Superior temporal gyrus (tissue), 1 donor: ENCODE data around the gene HM13.
"Not testable (repeated sequence)": the region's sequence is repeated elsewhere in the genome, so short reads cannot be mapped to it uniquely, and the experiment has no call there.

Experiments used
- DNase-seq: peaks from one replicate; pipeline ENCODE4 v3.0.0-alpha.2; 2016; ENCODE audit errors: extremely low spot score

The HM13 gene

DNA sequence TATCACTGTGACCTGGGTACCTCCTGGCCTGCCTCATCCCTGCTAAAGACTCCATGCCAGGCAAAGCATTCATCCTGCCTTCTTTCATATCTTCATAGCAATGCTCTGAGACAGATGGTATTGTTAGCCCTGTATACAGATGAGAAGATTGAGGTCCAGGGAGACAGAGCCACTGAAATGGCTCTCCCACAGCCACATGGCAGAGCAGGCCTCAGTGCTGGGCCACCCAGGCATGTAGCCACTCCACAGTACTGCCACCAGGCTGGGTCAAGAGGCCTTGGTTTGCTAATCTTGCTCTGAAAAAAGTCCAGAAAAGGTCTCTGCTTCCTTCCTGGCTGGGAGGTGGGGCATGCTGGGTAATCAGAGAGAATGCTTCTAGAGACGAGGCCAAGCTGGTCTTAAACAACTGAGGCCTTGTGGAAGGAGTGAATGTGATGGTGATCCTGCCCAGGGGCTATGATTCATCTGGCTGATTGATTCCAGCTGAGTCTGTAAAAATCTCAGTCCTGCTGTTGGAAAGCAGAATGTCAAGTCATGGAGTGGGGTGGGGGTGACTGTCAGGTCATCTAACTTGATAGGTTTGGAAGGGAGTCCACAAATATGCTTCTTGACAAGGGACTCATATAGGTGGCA lies 29.8 kb downstream of the HM13 start:
- no peak for DNase-seq

DNA sequence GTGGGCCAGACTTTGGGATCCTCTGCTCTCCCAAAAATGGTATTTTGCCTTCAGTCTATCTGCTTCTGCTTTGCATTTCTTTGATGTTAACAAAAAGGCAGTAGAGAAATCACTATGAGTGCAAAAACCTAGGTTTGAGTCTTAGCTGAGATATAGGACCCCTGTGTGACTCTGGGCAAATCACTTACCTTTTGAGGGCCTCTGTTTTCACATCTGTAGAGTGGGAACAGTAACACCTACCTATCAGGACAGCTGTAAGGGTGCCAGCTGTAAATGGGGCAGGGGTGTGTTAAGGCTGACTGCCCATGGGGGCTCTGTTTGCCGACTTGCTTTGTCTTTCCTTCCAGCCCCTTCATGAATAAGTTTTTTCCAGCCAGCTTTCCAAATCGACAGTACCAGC lies 30.4 kb downstream of the HM13 start:
- no peak for DNase-seq

DNA sequence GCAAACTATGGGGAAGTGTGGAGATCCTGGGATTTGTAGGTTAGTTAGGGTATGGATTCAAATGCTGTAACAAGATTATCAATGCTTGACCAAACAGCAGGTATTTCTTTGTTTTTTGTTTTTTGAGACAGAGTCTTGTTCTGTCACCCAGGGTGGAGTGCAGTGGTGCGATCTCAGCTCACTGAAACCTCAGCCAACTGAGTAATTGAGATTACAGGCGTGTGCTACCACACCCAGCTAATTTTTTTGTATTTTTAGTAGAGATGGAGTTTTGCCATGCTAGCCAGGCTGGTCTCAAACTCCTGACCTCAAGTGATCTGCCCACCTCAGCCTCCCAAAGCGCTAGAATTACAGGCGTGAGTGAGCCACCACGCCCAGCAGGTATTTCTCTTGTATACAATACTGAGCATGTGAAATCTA lies 31.4 kb downstream of the HM13 start:
- DNase-seq, result not testable (repeated sequence)

DNA sequence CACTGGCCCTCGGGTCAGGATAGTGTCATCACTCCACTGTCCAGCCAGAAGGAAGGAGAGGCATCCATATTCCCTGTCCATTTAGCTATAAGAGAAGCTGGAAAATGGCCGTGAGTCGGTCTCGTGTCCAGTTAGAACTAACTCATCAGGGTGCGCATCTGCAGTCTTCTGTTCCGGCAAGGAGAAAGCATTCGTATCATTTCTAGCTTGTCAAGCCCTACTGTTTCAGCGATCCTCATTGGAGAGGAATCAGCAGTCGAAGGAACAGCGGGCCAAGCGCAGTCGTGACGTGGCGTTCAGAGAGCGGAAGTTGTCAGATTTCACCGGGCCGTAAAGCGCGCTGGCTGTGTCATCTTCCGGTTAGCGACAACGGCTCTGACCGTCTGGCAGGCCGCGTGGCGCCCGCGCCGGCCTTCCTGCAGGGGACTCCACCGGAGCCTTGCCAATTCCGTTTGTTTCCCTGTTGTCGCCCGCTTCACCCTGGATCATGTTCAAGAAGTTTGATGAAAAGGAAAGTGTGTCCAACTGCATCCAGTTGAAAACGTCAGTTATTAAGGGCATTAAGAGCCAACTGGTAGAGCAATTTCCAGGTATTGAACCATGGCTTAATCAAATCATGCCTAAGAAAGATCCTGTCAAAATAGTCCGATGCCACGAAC lies 32.9 kb downstream of the HM13 start:
- DNase-seq, result peak; percentile 90

DNA sequence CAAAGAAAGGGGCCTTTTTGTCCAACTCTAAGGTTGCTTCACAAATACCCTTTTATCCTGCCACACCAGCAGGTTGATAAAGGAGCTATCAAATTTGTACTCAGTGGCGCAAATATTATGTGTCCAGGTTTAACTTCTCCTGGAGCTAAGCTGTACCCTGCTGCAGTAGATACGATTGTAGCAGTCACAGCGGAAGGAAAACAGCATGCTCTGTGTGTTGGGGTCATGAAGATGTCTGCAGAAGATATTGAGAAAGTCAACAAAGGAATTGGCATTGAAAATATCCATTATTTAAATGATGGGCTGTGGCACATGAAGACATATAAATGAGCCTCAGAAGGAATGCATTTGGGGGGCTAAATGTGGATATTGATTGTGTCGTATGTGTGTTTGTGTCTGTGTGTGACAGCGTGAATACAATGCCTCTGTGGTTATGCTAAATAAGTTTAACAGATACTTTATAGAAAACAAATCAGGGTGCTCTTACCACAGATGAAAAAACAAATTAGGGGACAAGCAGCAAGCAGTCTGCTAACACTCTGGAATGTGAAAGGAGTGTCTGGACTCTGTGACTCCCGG lies 33.6 kb downstream of the HM13 start:
- no peak for DNase-seq

DNA sequence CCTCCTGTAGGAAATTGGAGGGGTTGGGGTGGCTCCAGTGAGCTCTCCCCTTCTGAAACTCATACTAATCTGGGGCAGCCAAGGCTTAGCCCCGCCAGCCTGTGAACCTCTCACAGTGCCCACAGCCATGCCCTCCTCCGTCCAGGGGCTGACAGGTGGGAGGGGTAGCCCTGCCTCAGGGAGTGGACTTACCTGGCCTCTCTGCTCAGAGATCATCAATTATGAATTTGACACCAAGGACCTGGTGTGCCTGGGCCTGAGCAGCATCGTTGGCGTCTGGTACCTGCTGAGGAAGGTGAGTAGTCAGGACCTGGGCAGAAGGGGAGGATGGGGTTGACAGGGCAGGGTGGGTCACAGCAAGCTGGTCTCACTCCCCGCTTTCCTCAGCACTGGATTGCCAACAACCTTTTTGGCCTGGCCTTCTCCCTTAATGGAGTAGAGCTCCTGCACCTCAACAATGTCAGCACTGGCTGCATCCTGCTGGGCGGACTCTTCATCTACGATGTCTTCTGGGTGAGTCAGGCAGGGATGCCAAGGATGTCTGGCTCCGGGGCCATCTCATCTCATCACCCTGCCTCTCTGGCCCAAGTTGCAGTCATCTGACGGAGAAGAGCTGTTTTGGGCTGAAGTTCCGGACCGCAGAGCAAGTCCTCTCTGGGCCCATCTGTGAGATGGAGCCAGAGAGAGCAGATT lies 34.7 kb downstream of the HM13 start:
- DNase-seq, result no peak

DNA sequence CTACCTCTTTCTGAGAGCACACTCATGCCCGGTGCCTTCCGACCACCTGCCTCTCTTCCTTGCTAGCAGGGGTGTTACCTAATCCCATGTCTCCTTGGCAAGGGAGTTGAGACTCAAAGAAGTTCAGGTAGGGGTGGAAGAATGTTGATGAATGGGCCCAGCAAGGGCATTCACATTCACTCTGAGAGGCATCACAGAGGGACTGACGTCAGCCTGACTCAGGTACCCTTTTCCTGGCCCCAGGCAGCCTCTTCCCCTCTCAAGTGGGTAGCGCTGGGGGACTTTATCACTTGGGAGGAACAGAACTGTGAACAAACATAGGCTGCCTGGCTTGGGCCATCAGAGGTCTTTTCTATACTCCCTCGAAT lies 35.3 kb downstream of the HM13 start:
- DNase-seq, result no peak

DNA sequence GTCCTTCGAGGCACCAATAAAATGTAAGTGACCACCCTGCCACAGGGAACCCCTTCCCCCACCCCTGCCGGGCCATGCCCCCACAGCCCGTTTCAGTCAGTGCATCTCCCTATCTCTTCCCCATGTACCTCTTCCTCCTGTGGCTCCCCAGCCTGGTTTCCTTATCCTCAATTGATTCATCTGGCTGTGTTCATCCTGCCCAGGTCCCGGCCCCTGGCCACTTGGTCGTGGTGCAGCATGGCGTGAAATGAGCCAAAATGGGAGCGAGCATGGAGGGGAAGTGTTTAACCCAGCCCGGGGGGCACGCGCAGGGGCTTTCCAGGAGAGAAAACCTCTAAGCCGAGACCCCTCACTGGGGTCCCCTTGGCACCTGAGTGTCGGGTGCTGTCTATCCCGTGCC lies 35.9 kb downstream of the HM13 start:
- no peak for DNase-seq

DNA sequence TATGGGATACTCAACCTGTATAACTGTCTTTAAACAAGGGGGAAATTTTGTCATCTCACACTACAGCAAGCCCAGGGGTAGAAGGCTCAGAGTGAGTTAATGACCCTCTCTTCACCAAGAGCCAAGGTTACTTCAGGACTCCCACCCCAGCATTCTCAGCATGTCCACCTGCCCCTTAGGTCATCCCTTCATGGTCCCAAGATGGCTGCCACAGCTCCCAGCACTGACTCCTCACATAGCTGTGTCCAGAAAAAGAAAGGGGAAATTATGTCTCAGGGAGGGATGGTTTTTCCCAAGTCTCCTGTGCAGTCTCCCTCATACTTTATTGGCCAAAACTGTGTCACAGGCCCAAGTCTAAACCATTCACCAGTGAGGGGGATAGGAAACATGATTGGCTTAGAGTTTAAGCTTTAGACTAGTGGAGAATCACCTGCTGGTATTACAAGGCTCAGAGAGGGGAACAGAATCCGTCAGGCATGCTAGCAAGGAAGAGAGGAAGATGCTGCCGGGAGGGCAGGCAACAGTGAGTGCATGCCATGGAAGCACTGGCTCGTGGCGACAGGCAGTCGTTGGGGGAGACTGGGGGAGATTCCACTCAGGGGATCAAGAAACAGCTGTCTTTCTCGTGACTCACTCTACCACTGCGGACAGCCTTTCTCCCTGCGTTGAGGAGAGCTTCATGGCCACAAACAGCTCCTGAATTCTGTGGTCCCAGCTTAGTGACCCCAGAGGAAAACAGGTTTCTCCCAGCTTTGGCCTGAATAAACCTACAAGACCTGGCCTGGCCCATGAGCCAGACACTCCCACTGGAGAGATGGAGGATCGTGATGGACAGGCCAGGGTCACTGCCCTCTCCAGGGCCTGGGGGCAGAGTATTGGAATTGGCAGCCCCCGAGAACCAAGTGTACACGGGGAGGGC lies 37.2 kb downstream of the HM13 start:
- DNase-seq, result no peak

DNA sequence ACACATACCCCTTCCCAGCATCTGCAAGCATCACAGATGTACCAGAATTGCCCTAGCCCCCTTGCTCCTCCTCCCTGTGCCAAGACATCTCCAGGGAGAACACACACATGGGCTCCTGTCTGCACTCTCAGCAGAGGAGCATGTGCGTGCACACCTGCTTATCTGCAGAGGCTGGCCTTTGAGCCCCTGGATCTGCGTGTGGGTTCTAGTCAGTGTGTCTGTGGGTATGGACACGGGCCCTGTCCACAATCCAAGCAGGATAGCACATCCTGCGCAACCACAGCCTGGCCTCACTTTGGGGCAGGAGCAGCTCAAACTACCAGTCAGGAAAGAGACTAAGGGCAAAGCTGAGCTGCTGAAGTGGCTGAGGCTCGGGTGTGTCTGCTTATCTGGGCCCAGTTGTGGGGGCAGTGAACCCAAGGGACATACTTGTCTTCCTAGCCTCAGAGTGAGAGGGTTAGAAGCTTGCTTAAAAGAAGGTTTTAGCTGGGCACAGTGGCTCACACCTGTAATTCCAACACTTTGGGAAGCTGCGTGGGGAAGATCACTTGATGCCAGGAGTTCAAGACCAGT lies 41.0 kb downstream of the HM13 start:
- no peak for DNase-seq

DNA sequence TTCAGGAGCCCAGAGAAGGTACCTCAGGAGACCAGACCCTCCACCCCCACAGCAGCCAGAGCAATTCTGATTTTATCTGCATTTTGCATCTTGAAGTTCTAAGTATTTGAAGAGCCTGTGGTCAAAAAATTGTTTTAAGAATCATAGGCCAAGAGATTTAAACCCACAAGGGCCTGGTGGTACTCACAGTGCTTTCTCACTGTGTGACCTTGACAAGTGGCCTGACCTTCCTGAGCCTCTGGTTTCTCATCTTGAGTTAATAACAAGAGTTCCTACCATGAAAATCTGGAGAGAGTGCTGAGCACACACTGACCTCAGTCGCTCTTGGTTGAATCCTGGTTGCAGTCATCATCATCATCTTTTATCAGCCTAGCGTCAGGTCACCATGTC lies 45.5 kb downstream of the HM13 start:
- DNase-seq, result no peak

DNA sequence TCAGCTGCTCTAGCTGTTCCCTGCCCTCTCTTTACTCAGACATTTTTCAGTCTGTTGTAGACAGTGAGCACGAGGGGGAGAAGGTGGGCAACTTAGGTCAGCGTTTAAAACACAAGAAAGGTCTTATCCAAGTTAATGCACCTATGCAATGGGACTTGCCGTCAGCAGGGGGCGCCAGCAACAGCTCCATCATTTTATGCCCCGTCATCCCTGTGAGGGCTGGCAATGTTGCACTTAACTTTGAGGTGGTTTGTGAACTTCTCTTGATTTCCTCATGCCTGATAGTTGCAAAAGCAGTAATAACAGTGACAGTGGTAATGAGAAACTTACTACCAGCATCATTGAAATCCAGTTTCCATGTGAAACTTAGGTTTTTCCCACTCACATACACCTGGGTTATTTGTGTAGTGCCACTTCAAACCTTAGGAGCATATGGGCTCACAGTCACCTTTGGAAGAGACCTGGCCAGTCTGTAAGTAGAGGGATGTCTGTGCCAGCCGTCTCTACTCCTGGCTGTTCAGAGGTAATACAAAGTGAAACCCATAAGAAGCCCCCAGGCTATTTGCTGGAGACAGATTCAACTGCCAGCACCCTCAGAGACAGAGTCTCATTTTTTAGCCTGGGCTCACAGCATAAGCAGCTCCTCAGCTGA lies 46.0 kb downstream of the HM13 start:
- peak; percentile 76 for DNase-seq

DNA sequence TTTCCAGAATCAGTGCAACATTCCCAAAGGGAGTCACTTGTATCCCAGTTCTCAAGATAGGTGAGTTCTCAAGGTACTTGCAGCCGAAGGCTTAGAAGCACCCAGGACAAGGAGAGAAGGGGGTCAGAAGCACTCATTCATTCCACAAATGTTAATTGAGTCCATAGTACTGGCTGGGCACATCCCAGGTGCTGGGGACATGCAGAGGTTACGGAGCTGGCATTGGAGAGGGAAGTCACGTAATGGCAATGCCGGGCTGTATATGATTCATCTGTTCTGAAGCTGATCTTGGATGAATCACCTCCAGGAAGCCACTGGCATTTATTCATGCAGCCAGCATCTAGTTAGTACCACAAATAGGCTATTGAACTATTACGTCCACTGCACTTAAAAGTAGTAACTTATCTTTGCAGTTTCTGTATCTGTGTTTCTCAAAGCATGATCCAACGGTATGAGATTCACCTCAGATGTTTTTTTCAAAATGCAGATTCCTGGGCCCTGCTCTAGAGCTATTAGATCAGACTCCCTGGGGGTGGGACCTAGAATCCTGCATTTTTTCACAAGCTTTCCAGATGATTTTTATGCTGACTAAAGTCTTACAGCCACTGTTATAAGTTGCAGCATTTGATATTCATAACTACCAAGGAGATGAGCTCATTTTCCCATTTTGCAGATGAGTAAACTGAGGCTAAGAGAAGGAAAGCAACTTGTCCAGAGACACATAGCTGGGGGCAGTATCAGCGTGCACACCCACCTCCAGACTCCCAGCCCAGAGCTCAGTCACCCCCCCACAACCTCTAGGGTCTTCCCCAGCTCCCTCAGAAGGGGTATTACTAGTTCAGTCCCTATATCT lies 46.7 kb downstream of the HM13 start:
- peak; percentile 28 for DNase-seq

DNA sequence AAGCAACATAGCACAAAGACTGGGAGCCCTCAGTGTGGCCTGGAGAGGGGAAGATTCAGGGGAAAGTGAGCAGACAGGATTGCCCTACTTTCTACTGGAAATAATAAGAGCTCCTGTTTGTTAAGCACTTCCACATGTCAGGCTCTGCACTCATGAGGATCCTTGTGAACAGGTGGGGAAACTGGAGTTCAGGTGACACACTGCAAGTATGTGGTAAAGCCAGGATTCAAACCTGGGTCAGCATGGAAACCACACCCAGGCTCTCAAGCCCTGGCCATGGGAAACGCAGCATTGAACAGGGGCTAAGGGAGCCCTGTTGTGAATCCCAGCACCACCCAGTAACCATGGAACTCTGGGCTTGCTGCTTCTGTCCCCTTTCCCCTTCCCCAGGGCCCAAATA lies 48.0 kb downstream of the HM13 start:
- no peak for DNase-seq

DNA sequence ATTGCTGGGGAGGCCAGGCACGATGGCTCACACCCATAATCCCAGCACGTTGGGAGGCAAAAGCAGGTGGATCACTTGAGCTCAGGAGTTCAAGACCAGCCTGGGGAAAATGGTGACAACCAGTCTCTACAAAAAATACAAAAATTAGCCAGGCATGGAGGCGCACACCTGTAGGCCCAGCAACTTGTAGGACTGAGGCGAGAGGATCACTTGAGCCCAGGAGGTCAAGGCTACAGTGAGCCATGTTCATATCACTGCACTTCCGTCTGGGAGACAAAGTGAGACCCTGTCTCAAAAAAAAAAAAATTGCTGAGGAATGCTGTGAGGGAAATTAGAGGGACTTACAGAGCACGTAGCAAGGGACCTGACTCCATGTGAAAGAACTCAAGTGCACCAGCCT lies 50.0 kb downstream of the HM13 start:
- no peak for DNase-seq

DNA sequence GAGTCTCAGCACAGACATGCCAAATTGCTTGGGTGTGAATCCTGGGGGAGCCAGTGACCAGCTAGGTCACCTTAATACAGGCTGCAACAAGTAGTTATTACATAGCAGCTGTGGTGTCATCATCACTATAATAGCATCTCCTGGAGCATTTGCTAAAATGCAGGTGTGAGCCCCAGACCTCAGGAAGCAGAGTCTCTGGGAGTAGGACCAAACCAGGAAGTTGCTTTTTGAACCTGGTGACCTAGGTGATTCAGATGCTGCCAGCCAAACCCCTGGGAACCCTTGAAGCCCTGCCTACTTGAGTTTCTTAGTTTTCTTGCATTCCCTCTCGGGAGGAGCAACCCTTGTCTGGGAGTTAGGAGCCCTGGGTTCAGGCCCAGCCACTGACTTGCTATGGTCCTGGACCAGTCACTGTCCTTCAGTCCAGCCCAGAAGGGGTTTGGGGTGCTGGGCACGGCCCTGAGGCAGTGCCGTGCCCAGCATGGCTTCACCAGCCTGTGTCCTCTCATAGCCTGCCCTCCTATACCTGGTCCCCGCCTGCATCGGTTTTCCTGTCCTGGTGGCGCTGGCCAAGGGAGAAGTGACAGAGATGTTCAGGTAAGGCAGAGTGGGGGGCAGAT lies 51.6 kb downstream of the HM13 start:
- no peak for DNase-seq

DNA sequence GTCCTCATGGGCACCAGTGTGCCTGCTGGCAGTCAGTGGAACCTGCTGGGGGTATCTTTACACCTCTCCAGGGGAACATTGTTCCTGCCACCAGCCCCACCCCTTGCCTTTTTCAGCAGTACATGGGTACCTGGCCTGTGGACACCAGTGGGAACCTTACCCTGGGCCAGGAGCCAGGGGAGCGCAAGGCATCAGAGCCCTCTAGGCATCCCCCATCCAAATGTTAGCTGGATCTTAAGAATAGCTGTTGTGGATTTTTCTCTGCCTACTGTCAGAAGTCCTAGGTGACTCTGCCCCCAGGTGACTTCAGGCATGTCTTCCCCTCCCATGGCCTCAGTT lies 52.0 kb downstream of the HM13 start:
- DNase-seq, result no peak

DNA sequence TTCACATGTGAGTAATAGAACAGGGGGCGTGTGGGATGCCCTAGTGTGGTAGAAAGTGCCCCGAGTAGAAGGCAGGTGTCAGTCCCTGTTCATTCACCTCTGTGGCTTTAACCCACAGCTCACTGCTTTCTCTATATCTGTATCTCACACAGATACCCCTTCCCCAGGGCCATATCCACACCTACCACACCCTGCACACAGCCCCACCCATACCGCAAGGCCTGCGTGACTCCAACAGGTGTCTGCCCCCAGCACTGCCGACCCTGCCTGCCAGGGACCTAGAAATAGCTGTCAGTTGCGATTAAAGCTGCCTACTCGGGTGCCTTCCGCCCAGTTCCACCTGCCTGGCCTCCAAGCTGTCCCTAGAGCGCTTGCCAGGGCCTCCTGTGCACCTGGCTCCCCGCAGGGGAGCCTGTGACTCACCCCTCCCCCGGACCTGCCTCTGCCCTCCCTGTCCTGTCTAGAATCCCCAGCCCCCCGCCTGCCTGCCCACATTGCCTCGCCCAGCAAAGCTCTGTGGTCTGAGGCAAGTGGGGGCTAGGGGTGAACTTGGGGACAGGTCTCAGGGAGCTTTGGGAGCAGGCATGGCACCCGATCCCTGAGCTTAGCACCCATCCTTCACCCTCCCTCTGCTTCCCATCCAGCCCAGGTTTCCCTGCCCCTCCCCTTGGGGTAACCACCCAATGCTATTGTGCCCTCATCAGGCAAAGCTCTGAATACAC lies 52.6 kb downstream of the HM13 start:
- DNase-seq, result no peak

DNA sequence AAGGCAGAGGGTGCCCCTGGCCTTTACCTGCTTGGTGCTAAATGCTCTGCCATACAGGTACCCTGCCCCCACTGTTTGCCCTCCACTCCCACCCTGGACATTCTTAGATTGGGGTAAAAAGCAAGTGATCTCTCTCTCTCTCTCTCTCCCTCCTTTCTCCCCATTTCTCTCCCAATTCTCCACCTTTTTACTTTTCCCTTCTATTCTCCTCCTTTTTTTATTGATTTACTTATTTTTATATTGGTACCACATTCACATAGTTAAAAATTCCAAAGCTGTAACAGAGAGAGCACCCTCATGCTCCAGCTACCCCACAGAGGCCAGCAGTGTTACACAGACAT lies 53.1 kb downstream of the HM13 start:
- no peak for DNase-seq
